ENCODE data around the gene RETREG1.
A peak's percentile ranks its signal among the peaks of the same experiment; 100 is the strongest.
"Not testable (repeated sequence)": the region's sequence is repeated elsewhere in the genome, so short reads cannot be mapped to it uniquely, and the experiment has no call there.

RETREG1 gene

GRCh38 chr5:16661713-16662112 lies 44.9 kb upstream of the RETREG1 start:
- Histone ChIP-seq H2BK5ac (ENCODE audit: low read length) (no peak overlapping the region), H4K8ac (ENCODE audit: low read depth, low read length) (no peak overlapping the region), H3K27me3 (ENCODE audit: insufficient read depth, low read length, poor library complexity) (no peaks in the 10 kb centered on the region), H3K36me3 (ENCODE audit: control insufficient read depth, insufficient read depth, low read length) (no peaks in the 10 kb centered on the region), H2BK120ac (ENCODE audit: low read depth, low read length) (no peak overlapping the region), H4K5ac (ENCODE audit: low read length) (no peak overlapping the region), H3K27ac (ENCODE audit: low read depth, low read length) (no peak overlapping the region), H3K9ac (ENCODE audit: low read length) (no peak overlapping the region), H3K56ac (ENCODE audit: low read length) (no peak overlapping the region), H3K4me3 (ENCODE audit: low read length) (no peak overlapping the region), H3K4ac (ENCODE audit: low read depth, low read length) (no peak overlapping the region), H3K23ac (ENCODE audit: low read length) (no peak overlapping the region), H3K79me1 (ENCODE audit: low read length) (no peaks in the 10 kb centered on the region), H3K4me2 (ENCODE audit: low read length) (no peak overlapping the region), H3K79me2 (ENCODE audit: control insufficient read depth, insufficient read depth, low read length) (no peaks in the 10 kb centered on the region), H2BK15ac (replicated peaks; ENCODE audit: low read depth) (no peak overlapping the region), H3K4me1 (ENCODE audit: control insufficient read depth, low read depth, low read length) (peaks cover 4% of the 10 kb centered on the region), H2AK5ac (ENCODE audit: low read length) (no peak overlapping the region), H3K18ac (ENCODE audit: low read length) (no peak overlapping the region)
- no peak for DNase-seq
- no CpG with 5 or more reads among the region's 2 CpGs for WGBS (ENCODE audit: extremely low coverage, insufficient coverage, low lambda C conversion rate)

- Histone ChIP-seq H4K5ac (ENCODE audit: low read length) (no peak overlapping the region), H3K4me2 (ENCODE audit: low read length) (no peak overlapping the region), H3K56ac (ENCODE audit: low read length) (no peak overlapping the region), H3K9ac (ENCODE audit: low read length) (no peak overlapping the region), H3K4me1 (ENCODE audit: control insufficient read depth, low read depth, low read length) (peaks cover 4% of the 10 kb centered on the region), H2BK120ac (ENCODE audit: low read depth, low read length) (no peak overlapping the region), H3K79me1 (ENCODE audit: low read length) (no peaks in the 10 kb centered on the region), H2BK15ac (replicated peaks; ENCODE audit: low read depth) (no peak overlapping the region), H3K4ac (ENCODE audit: low read depth, low read length) (no peak overlapping the region), H3K79me2 (ENCODE audit: control insufficient read depth, insufficient read depth, low read length) (no peaks in the 10 kb centered on the region), H3K27me3 (ENCODE audit: insufficient read depth, low read length, poor library complexity) (no peaks in the 10 kb centered on the region), H2BK5ac (ENCODE audit: low read length) (no peak overlapping the region), H3K18ac (ENCODE audit: low read length) (no peak overlapping the region), H3K23ac (ENCODE audit: low read length) (no peak overlapping the region), H3K4me3 (ENCODE audit: low read length) (no peak overlapping the region), H3K27ac (ENCODE audit: low read depth, low read length) (no peak overlapping the region), H4K8ac (ENCODE audit: low read depth, low read length) (no peak overlapping the region), H3K36me3 (ENCODE audit: control insufficient read depth, insufficient read depth, low read length) (no peaks in the 10 kb centered on the region), H2AK5ac (ENCODE audit: low read length) (no peak overlapping the region)
- no CpG with 5 or more reads among the region's 5 CpGs for WGBS (ENCODE audit: extremely low coverage, insufficient coverage, low lambda C conversion rate)
- DNase-seq, result no peak
These were observed 44.2 kb upstream of the RETREG1 start for GRCh38 chr5:16660982-16661381.

GRCh38 chr5:16659536-16659935 lies 42.7 kb upstream of the RETREG1 start:
- Histone ChIP-seq H2AK5ac (ENCODE audit: low read length) (no peak overlapping the region), H4K5ac (ENCODE audit: low read length) (no peak overlapping the region), H3K18ac (ENCODE audit: low read length) (no peak overlapping the region), H3K27ac (ENCODE audit: low read depth, low read length) (no peak overlapping the region), H3K79me2 (ENCODE audit: control insufficient read depth, insufficient read depth, low read length) (no peaks in the 10 kb centered on the region), H3K4me2 (ENCODE audit: low read length) (no peak overlapping the region), H2BK120ac (ENCODE audit: low read depth, low read length) (no peak overlapping the region), H3K4me1 (ENCODE audit: control insufficient read depth, low read depth, low read length) (peaks cover 4% of the 10 kb centered on the region), H2BK15ac (replicated peaks; ENCODE audit: low read depth) (no peak overlapping the region), H3K79me1 (ENCODE audit: low read length) (no peaks in the 10 kb centered on the region), H2BK5ac (ENCODE audit: low read length) (no peak overlapping the region), H3K23ac (ENCODE audit: low read length) (no peak overlapping the region), H3K4ac (ENCODE audit: low read depth, low read length) (no peak overlapping the region), H3K9ac (ENCODE audit: low read length) (no peak overlapping the region), H3K36me3 (ENCODE audit: control insufficient read depth, insufficient read depth, low read length) (no peaks in the 10 kb centered on the region), H3K27me3 (ENCODE audit: insufficient read depth, low read length, poor library complexity) (no peaks in the 10 kb centered on the region), H4K8ac (ENCODE audit: low read depth, low read length) (no peak overlapping the region), H3K4me3 (ENCODE audit: low read length) (no peak overlapping the region), H3K56ac (ENCODE audit: low read length) (no peak overlapping the region)
- no CpG with 5 or more reads among the region's 1 CpG for WGBS (ENCODE audit: extremely low coverage, insufficient coverage, low lambda C conversion rate)
- peak; percentile 69 for DNase-seq

- H3K4me1 ChIP-seq (ENCODE audit: control insufficient read depth, low read depth, low read length), result peaks cover 4% of the 10 kb centered on the region
- H2AK5ac ChIP-seq (ENCODE audit: low read length), result no peak overlapping the region
- DNase-seq, result no peak
- H3K79me2 ChIP-seq (ENCODE audit: control insufficient read depth, insufficient read depth, low read length), result no peaks in the 10 kb centered on the region
- no peak overlapping the region for H3K4me3 ChIP-seq (ENCODE audit: low read length)
- H3K27ac ChIP-seq (ENCODE audit: low read depth, low read length), result no peak overlapping the region
- H4K5ac ChIP-seq (ENCODE audit: low read length), result no peak overlapping the region
- H3K9ac ChIP-seq (ENCODE audit: low read length), result no peak overlapping the region
- H2BK15ac ChIP-seq (replicated peaks; ENCODE audit: low read depth), result no peak overlapping the region
- no peak overlapping the region for H3K18ac ChIP-seq (ENCODE audit: low read length)
- no peak overlapping the region for H3K4ac ChIP-seq (ENCODE audit: low read depth, low read length)
- H3K4me2 ChIP-seq (ENCODE audit: low read length), result no peak overlapping the region
- H3K36me3 ChIP-seq (ENCODE audit: control insufficient read depth, insufficient read depth, low read length), result no peaks in the 10 kb centered on the region
- no peak overlapping the region for H2BK5ac ChIP-seq (ENCODE audit: low read length)
- H3K79me1 ChIP-seq (ENCODE audit: low read length), result no peaks in the 10 kb centered on the region
- H3K27me3 ChIP-seq (ENCODE audit: insufficient read depth, low read length, poor library complexity), result no peaks in the 10 kb centered on the region
- H4K8ac ChIP-seq (ENCODE audit: low read depth, low read length), result no peak overlapping the region
- H2BK120ac ChIP-seq (ENCODE audit: low read depth, low read length), result no peak overlapping the region
- no CpG with 5 or more reads among the region's 2 CpGs for WGBS (ENCODE audit: extremely low coverage, insufficient coverage, low lambda C conversion rate)
- no peak overlapping the region for H3K56ac ChIP-seq (ENCODE audit: low read length)
- no peak overlapping the region for H3K23ac ChIP-seq (ENCODE audit: low read length)
These were observed 39.9 kb upstream of the RETREG1 start for GRCh38 chr5:16656561-16657191.

GRCh38 chr5:16654647-16655334 lies 38.0 kb upstream of the RETREG1 start:
- H3K79me2 ChIP-seq (ENCODE audit: control insufficient read depth, insufficient read depth, low read length), result no peaks in the 10 kb centered on the region
- no peak overlapping the region for H3K27ac ChIP-seq (ENCODE audit: low read depth, low read length)
- H3K18ac ChIP-seq (ENCODE audit: low read length), result no peak overlapping the region
- H3K23ac ChIP-seq (ENCODE audit: low read length), result no peak overlapping the region
- H2AK5ac ChIP-seq (ENCODE audit: low read length), result no peak overlapping the region
- H2BK5ac ChIP-seq (ENCODE audit: low read length), result no peak overlapping the region
- no peak overlapping the region for H4K5ac ChIP-seq (ENCODE audit: low read length)
- H3K4me2 ChIP-seq (ENCODE audit: low read length), result no peak overlapping the region
- H3K56ac ChIP-seq (ENCODE audit: low read length), result no peak overlapping the region
- H3K36me3 ChIP-seq (ENCODE audit: control insufficient read depth, insufficient read depth, low read length), result no peaks in the 10 kb centered on the region
- no CpG with 5 or more reads among the region's 6 CpGs for WGBS (ENCODE audit: extremely low coverage, insufficient coverage, low lambda C conversion rate)
- H4K8ac ChIP-seq (ENCODE audit: low read depth, low read length), result no peak overlapping the region
- H3K79me1 ChIP-seq (ENCODE audit: low read length), result no peaks in the 10 kb centered on the region
- no peaks in the 10 kb centered on the region for H3K27me3 ChIP-seq (ENCODE audit: insufficient read depth, low read length, poor library complexity)
- H2BK120ac ChIP-seq (ENCODE audit: low read depth, low read length), result no peak overlapping the region
- no peak overlapping the region for H2BK15ac ChIP-seq (replicated peaks; ENCODE audit: low read depth)
- no peak overlapping the region for H3K9ac ChIP-seq (ENCODE audit: low read length)
- no peak overlapping the region for H3K4ac ChIP-seq (ENCODE audit: low read depth, low read length)
- no peak for DNase-seq
- H3K4me3 ChIP-seq (ENCODE audit: low read length), result no peak overlapping the region
- no peaks in the 10 kb centered on the region for H3K4me1 ChIP-seq (ENCODE audit: control insufficient read depth, low read depth, low read length)

- not testable (repeated sequence) for H3K79me1 ChIP-seq (ENCODE audit: low read length); H3K9ac ChIP-seq (ENCODE audit: low read length); DNase-seq; H3K27ac ChIP-seq (ENCODE audit: low read depth, low read length); H3K36me3 ChIP-seq (ENCODE audit: control insufficient read depth, insufficient read depth, low read length); H3K18ac ChIP-seq (ENCODE audit: low read length); H3K56ac ChIP-seq (ENCODE audit: low read length); H3K4me2 ChIP-seq (ENCODE audit: low read length); H4K8ac ChIP-seq (ENCODE audit: low read depth, low read length); H2AK5ac ChIP-seq (ENCODE audit: low read length); H2BK5ac ChIP-seq (ENCODE audit: low read length); H3K4ac ChIP-seq (ENCODE audit: low read depth, low read length); H2BK120ac ChIP-seq (ENCODE audit: low read depth, low read length); H3K4me1 ChIP-seq (ENCODE audit: control insufficient read depth, low read depth, low read length); H3K27me3 ChIP-seq (ENCODE audit: insufficient read depth, low read length, poor library complexity); H3K4me3 ChIP-seq (ENCODE audit: low read length); H4K5ac ChIP-seq (ENCODE audit: low read length); H2BK15ac ChIP-seq (replicated peaks; ENCODE audit: low read depth); H3K23ac ChIP-seq (ENCODE audit: low read length); H3K79me2 ChIP-seq (ENCODE audit: control insufficient read depth, insufficient read depth, low read length)
- no CpG with 5 or more reads among the region's 8 CpGs for WGBS (ENCODE audit: extremely low coverage, insufficient coverage, low lambda C conversion rate)
These were observed 31.9 kb upstream of the RETREG1 start for GRCh38 chr5:16648739-16649138.

All from mesendoderm (in vitro differentiated cells).